IMR-90 (cell line): ENCODE data around the gene NR1D1. TPM values are rescaled to one million over a fixed set of nuclear protein-coding genes. Genes with fewer than 3 reads are reported as not detected.

Experiments used
- ATAC-seq: fragments of 200-7000 bp; cut with Tn5 transposase; 2 replicates; pipeline ENCODE4 v1.9.1; 2020; ENCODE audit warnings: low read depth, mild to moderate bottlenecking, moderate library complexity
- BruUV-seq: library from RNA; stranded (reverse); fragments of 400-500 nt; replicated peaks from 2 replicates; lab custom pipeline; 2021; lab: Mats Ljungman, UMichigan
- CTCF ChIA-PET: fragments of 300-600 bp; formaldehyde crosslinking; extraction: SDS; loops from one replicate; lab custom pipeline; 2021; ENCODE audit warnings: antibody characterized with exemption; lab: Yijun Ruan, JAX
- POLR2A ChIA-PET: fragments of 300-600 bp; sonication (Branson Sonifier 250); formaldehyde crosslinking; loops from one replicate; lab custom pipeline; 2022; ENCODE audit warnings: antibody characterized with exemption; ENCODE audit not compliant: unreplicated experiment; lab: Charles Lee
- DNase-seq: peaks from one replicate; pipeline ENCODE4 v3.0.0; 2013
- H2AFZ ChIP-seq: replicated peaks from 2 replicates; pipeline ENCODE3; 2013; ENCODE audit warnings: low read length, mild to moderate bottlenecking; ENCODE audit not compliant: poor library complexity
- H2AK5ac ChIP-seq: 2 replicates; pipeline ENCODE4 v1.6.1; 2013; ENCODE audit warnings: low read depth, low read length, inconsistent platforms
- H2AK9ac ChIP-seq: replicated peaks from 2 replicates; pipeline ENCODE3; 2013; ENCODE audit warnings: mild to moderate bottlenecking, low read depth, low read length, moderate library complexity; ENCODE audit not compliant: poor library complexity
- H2BK120ac ChIP-seq: 2 replicates; pipeline ENCODE4 v1.6.1; 2013; ENCODE audit warnings: low read depth, low read length, inconsistent platforms
- H2BK15ac ChIP-seq: 3 replicates; pipeline ENCODE4 v1.6.1; 2013; ENCODE audit warnings: low read depth, low read length, inconsistent platforms
- H2BK20ac ChIP-seq: 2 replicates; pipeline ENCODE4 v1.6.1; 2013; ENCODE audit warnings: low read depth, mild to moderate bottlenecking, inconsistent platforms, low read length, moderate library complexity
- H2BK5ac ChIP-seq: 2 replicates; pipeline ENCODE4 v1.6.1; 2013; ENCODE audit warnings: mild to moderate bottlenecking, low read depth, low read length, inconsistent platforms; ENCODE audit not compliant: poor library complexity, severe bottlenecking
- H3K14ac ChIP-seq: replicated peaks from 2 replicates; pipeline ENCODE4 v1.6.1; 2013; ENCODE audit warnings: low read depth, low read length, inconsistent platforms
- H3K18ac ChIP-seq: 2 replicates; pipeline ENCODE4 v1.6.1; 2013; ENCODE audit warnings: low read depth, low read length, control low read depth
- H3K23ac ChIP-seq: 2 replicates; pipeline ENCODE4 v1.6.1; 2013; ENCODE audit warnings: low read depth, low read length, inconsistent platforms
- H3K27ac ChIP-seq: 2 replicates; pipeline ENCODE4 v1.5.1; 2013; ENCODE audit warnings: mild to moderate bottlenecking, control low read depth, low read length; ENCODE audit not compliant: insufficient read depth
- H3K27me3 ChIP-seq: 2 replicates; pipeline ENCODE4 v1.6.1; 2013; ENCODE audit warnings: low read length; ENCODE audit not compliant: control insufficient read depth, insufficient read depth
- H3K36me3 ChIP-seq: 2 replicates; pipeline ENCODE4 v1.6.1; 2013; ENCODE audit warnings: low read length, mixed read lengths; ENCODE audit not compliant: control insufficient read depth, insufficient read depth
- H3K4ac ChIP-seq: 2 replicates; pipeline ENCODE4 v1.6.1; 2013; ENCODE audit warnings: low read depth, low read length, inconsistent platforms
- H3K4me1 ChIP-seq: 2 replicates; pipeline ENCODE4 v1.6.1; 2013; ENCODE audit warnings: low read length, mixed read lengths; ENCODE audit not compliant: control insufficient read depth, insufficient read depth
- H3K4me2 ChIP-seq: 2 replicates; pipeline ENCODE4 v1.6.1; 2013; ENCODE audit warnings: low read depth, mild to moderate bottlenecking, control low read depth, low read length, moderate library complexity
- H3K4me3 ChIP-seq: 2 replicates; pipeline ENCODE4 v1.5.1; 2013; ENCODE audit warnings: low read depth, mild to moderate bottlenecking, control low read depth, low read length, moderate library complexity; ENCODE audit not compliant: insufficient read depth
- H3K56ac ChIP-seq: 2 replicates; pipeline ENCODE4 v1.6.1; 2013; ENCODE audit warnings: low read length, inconsistent platforms; ENCODE audit not compliant: insufficient read depth; ENCODE audit errors: extremely low read depth
- H3K79me1 ChIP-seq, 2 experiments: 2 replicates each; pipeline ENCODE4 v1.6.1; 2013; ENCODE audit warnings: low read length in 2 of 2, inconsistent platforms in 1 of 2, low read depth in 1 of 2
- H3K9ac ChIP-seq: 2 replicates; pipeline ENCODE4 v1.6.1; 2013; ENCODE audit warnings: low read depth, low read length, control low read depth
- H3K9me1 ChIP-seq: 2 replicates; pipeline ENCODE4 v1.6.1; 2013; ENCODE audit warnings: low read length, inconsistent platforms; ENCODE audit not compliant: insufficient read depth
- H3K9me3 ChIP-seq: 2 replicates; pipeline ENCODE4 v1.6.1; 2013; ENCODE audit warnings: low read length; ENCODE audit not compliant: control insufficient read depth, insufficient read depth
- H4K20me1 ChIP-seq: 2 replicates; pipeline ENCODE4 v1.6.1; 2013; ENCODE audit warnings: low read length, inconsistent platforms; ENCODE audit not compliant: insufficient read depth
- H4K5ac ChIP-seq: 2 replicates; pipeline ENCODE4 v1.6.1; 2013; ENCODE audit warnings: mild to moderate bottlenecking, low read depth, low read length, control low read depth
- H4K8ac ChIP-seq, 2 experiments: 2 replicates each; pipeline ENCODE4 v1.6.1; 2013; ENCODE audit warnings: low read depth in 2 of 2, low read length in 2 of 2, control low read depth in 1 of 2, inconsistent platforms in 1 of 2
- H4K91ac ChIP-seq: 2 replicates; pipeline ENCODE4 v1.6.1; 2013; ENCODE audit warnings: low read depth, low read length, inconsistent platforms; ENCODE audit not compliant: insufficient read depth
- BHLHE40 ChIP-seq: fragments of 150-350 bp; IDR thresholded peaks from 2 replicates; pipeline ENCODE4 v1.6.1; 2016; ENCODE audit warnings: mild to moderate bottlenecking, low read depth, low read length
- CEBPB ChIP-seq: IDR thresholded peaks from 2 replicates; pipeline ENCODE4 v1.6.1; 2012; ENCODE audit warnings: low read depth, low read length, improper control_type of control experiment
- CHD1 ChIP-seq: IDR thresholded peaks from 2 replicates; pipeline ENCODE4 v1.6.1; 2012; ENCODE audit warnings: low read depth, low read length, improper control_type of control experiment
- FOS ChIP-seq: fragments of 150-350 bp; IDR thresholded peaks from 2 replicates; pipeline ENCODE4 v1.6.1; 2016; ENCODE audit warnings: low read depth, low read length
- MAFK ChIP-seq: IDR thresholded peaks from 2 replicates; pipeline ENCODE4 v1.6.1; 2012; ENCODE audit warnings: low read depth, low read length, improper control_type of control experiment
- MAZ ChIP-seq: IDR thresholded peaks from 2 replicates; pipeline ENCODE4 v1.6.1; 2012; ENCODE audit warnings: low read depth, mild to moderate bottlenecking, low read length, improper control_type of control experiment, moderate library complexity, borderline replicate concordance
- MXI1 ChIP-seq: IDR thresholded peaks from 2 replicates; pipeline ENCODE4 v1.6.1; 2012; ENCODE audit warnings: low read depth, mild to moderate bottlenecking, low read length, moderate library complexity, borderline replicate concordance
- NFE2L2 ChIP-seq: fragments of 150-350 bp; IDR thresholded peaks from 2 replicates; pipeline ENCODE4 v1.6.1; 2016; ENCODE audit warnings: low read depth, mild to moderate bottlenecking, low read length
- POLR2A ChIP-seq: IDR thresholded peaks from 2 replicates; pipeline ENCODE4 v1.6.1; 2012; ENCODE audit warnings: mild to moderate bottlenecking, low read depth, low read length
- RAD21 ChIP-seq: IDR thresholded peaks from 2 replicates; pipeline ENCODE4 v1.6.1; 2012; ENCODE audit warnings: low read length, improper control_type of control experiment
- RCOR1 ChIP-seq: IDR thresholded peaks from 2 replicates; pipeline ENCODE4 v1.6.1; 2012; ENCODE audit warnings: mild to moderate bottlenecking, low read length, improper control_type of control experiment; ENCODE audit not compliant: insufficient replicate concordance
- RFX5 ChIP-seq: IDR thresholded peaks from 2 replicates; pipeline ENCODE4 v1.8.0; 2012; ENCODE audit warnings: low read depth, mild to moderate bottlenecking, low read length, moderate library complexity
- SMC3 ChIP-seq: fragments of 150-350 bp; IDR thresholded peaks from 2 replicates; pipeline ENCODE4 v1.6.1; 2016; ENCODE audit warnings: low read depth, mild to moderate bottlenecking, antibody characterized with exemption, low read length, moderate library complexity
- WGBS, 2 experiments: methylation state at CpG; one replicate each; pipeline versions ENCODE4 v1.1.5 to v1.1.7; 2013; ENCODE audit warnings: missing lambda C conversion rate in 2 of 2; ENCODE audit not compliant: insufficient read length in 1 of 2; ENCODE audit errors: extremely low coverage in 2 of 2; 5-methylcytosine and 5-hydroxymethylcytosine counted together
- dilution Hi-C: fragments of 300-500 bp; cut with HindIII; formaldehyde crosslinking; loops from one replicate; pipeline ENCODE4 v1.14.3; 2018; ENCODE audit warnings: low sequenced_read_pairs; ENCODE audit not compliant: unreplicated experiment
- in situ Hi-C: fragments of 300-500 bp; cut with MboI; formaldehyde crosslinking; loops from 3 replicates; pipeline ENCODE4 v1.14.3; 2019; ENCODE audit warnings: low sequenced_read_pairs, inconsistent platforms, mixed read lengths
- intact Hi-C: fragments of 100-400 bp; cut with micrococcal nuclease; formaldehyde crosslinking; loops from 2 replicates; pipeline ENCODE4 v1.10.0; 2022
- polyA plus RNA-seq, 3 experiments: library from polyadenylated mRNA; depleted of rRNA; stranded (reverse); fragments of >200 nt; gene quantifications; 2 replicates each; pipeline ENCODE4 v1.2.3, GENCODE V29; 2012; ENCODE audit warnings: low replicate concordance in 1 of 3
- total RNA-seq: library from RNA; depleted of rRNA; stranded (reverse); fragments of >200 nt; gene quantifications from 2 replicates; pipeline ENCODE4 v1.2.3, GENCODE V29; 2012
- TF ChIP-seq, protein P1 (sequence below): fragments of 150-350 bp; IDR thresholded peaks from 2 replicates; pipeline ENCODE4 v1.6.1; 2016; ENCODE audit warnings: low read depth, mild to moderate bottlenecking, low read length, moderate library complexity, borderline replicate concordance
- TF ChIP-seq, protein P2 (sequence below): conservative IDR thresholded peaks from 2 replicates; pipeline ENCODE4 v1.5.1; 2012; ENCODE audit warnings: mild to moderate bottlenecking, low read depth, low read length, improper control_type of control experiment

The NR1D1 gene
- total and polyA plus RNA-seq, 2 of the 4 experiments (the other 2 are of a cell fraction): 0.36 to 7.2 TPM

DNA sequence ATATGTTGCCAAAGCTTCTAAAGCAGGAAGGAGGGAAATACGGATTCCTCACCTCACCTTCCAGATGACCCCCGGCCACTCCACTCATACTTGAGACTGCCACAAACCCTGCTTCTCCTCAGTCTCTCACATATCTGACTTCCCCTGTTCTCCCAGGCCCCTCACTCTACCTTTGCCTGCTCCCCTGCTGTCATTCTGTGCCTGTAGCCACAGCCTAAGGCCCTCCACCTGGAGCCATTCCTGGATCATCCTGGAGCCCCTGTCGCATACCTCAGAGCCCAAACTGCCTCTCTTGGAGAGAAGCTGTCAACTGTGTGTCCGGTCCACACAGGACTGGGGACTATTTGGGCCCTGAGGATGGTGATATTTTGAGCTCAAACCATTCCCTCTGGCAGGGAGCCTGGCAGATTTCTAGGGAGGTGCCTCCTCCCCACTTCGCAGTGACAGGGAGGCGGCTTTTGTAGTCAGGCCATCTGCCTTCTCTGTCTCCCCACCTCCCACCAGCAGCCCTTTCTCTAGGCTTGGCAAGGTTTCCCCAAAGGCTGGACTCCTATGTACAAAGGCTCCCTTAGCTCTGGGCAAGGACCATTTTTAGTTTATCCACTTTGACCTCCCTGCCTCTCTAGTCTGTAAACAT lies 43.9 kb downstream of the NR1D1 start:
- no peak overlapping the region for H2AK5ac ChIP-seq
- peaks cover 6% of the 10 kb centered on the region for H3K36me3 ChIP-seq
- CTCF ChIA-PET: no interaction called here

More for the DNA sequence above, 43.9 kb downstream of the NR1D1 start:
- no peak overlapping the region for H4K5ac ChIP-seq
- H3K9me3 ChIP-seq: no peaks in the 10 kb centered on the region
- H4K20me1 ChIP-seq: no peaks in the 10 kb centered on the region
- no peak overlapping the region for H3K18ac ChIP-seq
- no peak overlapping the region for H2BK5ac ChIP-seq
- in situ Hi-C loops: no loop called here
- H2BK20ac ChIP-seq: no peak overlapping the region
- no peak overlapping the region for H2BK15ac ChIP-seq
- TF ChIP-seq POLR2A (no peak), SMC3 (no peak), CEBPB (no peak), BHLHE40 (no peak), MAFK (no peak), MXI1 (no peak), FOS (no peak), RFX5 (no peak), RAD21 (no peak), NFE2L2 (no peak), RCOR1 (no peak), MAZ (no peak), CHD1 (no peak)
- TF ChIP-seq, protein P1, sequence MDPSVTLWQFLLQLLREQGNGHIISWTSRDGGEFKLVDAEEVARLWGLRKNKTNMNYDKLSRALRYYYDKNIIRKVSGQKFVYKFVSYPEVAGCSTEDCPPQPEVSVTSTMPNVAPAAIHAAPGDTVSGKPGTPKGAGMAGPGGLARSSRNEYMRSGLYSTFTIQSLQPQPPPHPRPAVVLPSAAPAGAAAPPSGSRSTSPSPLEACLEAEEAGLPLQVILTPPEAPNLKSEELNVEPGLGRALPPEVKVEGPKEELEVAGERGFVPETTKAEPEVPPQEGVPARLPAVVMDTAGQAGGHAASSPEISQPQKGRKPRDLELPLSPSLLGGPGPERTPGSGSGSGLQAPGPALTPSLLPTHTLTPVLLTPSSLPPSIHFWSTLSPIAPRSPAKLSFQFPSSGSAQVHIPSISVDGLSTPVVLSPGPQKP: no peak
- TF ChIP-seq, protein P2, sequence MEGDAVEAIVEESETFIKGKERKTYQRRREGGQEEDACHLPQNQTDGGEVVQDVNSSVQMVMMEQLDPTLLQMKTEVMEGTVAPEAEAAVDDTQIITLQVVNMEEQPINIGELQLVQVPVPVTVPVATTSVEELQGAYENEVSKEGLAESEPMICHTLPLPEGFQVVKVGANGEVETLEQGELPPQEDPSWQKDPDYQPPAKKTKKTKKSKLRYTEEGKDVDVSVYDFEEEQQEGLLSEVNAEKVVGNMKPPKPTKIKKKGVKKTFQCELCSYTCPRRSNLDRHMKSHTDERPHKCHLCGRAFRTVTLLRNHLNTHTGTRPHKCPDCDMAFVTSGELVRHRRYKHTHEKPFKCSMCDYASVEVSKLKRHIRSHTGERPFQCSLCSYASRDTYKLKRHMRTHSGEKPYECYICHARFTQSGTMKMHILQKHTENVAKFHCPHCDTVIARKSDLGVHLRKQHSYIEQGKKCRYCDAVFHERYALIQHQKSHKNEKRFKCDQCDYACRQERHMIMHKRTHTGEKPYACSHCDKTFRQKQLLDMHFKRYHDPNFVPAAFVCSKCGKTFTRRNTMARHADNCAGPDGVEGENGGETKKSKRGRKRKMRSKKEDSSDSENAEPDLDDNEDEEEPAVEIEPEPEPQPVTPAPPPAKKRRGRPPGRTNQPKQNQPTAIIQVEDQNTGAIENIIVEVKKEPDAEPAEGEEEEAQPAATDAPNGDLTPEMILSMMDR: no peak
- H3K27ac ChIP-seq: no peak overlapping the region
- H3K4me2 ChIP-seq: no peak overlapping the region
- peak overlapping the region; percentile 5 for H2AFZ ChIP-seq
- H4K8ac ChIP-seq: no peak overlapping the region
- H3K14ac ChIP-seq: no peak overlapping the region
- WGBS, 2 experiments: 60% methylated on average over 1 of the region's 6 CpGs; no CpG with 5 or more reads in 1 of the 2 experiments
- no peaks in the 10 kb centered on the region for H3K27me3 ChIP-seq
- H4K91ac ChIP-seq: no peak overlapping the region
- ATAC-seq: no peak
- POLR2A ChIA-PET: interaction anchor here (1.0 kb wide), 1 partner anchor 9 kb away, joined by 3 read pairs; no protein-coding TSS in a partner anchor
- DNase-seq: no peak
- no peak overlapping the region for H2AK9ac ChIP-seq
- H3K4ac ChIP-seq: no peak overlapping the region
- intact Hi-C loops: no loop called here
- H3K23ac ChIP-seq: no peak overlapping the region
- 0 out of 2 replicates have a peak, but pooled peaks cover 3% of the 10 kb centered on the region for H3K9me1 ChIP-seq
- H3K9ac ChIP-seq: no peak overlapping the region
- dilution Hi-C loops: no loop called here
- peaks cover 4% of the 10 kb centered on the region; the same call in 1 of the 2 replicates for H3K4me1 ChIP-seq
- H3K4me3 ChIP-seq: no peak overlapping the region
- peaks cover 3 to 20% of the 10 kb centered on the region in 2 experiments; a peak in 3 of 4 replicates for H3K79me1 ChIP-seq
- no peak overlapping the region for H2BK120ac ChIP-seq
- no TSS peak for BruUV-seq
- no peak overlapping the region for H3K56ac ChIP-seq
